ENCODE results near the gene FNIP1.

GRCh38 chr5:131821221-131821620 lies 24.4 kb upstream of the FNIP1 start:
- no peak for TF ChIP-seq CTCF (IDR thresholded peaks at IDR 0.05)
- TF ChIP-seq POLR2AphosphoS5 (IDR thresholded peaks at IDR 0.05) = no peak

Data from stomach (tissue), 4 donors.